ENCODE data around the gene MMAB. TPM values are rescaled to one million over a fixed set of nuclear protein-coding genes. Genes with fewer than 3 reads are reported as not detected.
A peak's percentile ranks its signal among the peaks of the same experiment; 100 is the strongest.

The MMAB gene
- total RNA-seq, 2 donors from 2014 or later = 59.1 to 76.6 TPM

DNA sequence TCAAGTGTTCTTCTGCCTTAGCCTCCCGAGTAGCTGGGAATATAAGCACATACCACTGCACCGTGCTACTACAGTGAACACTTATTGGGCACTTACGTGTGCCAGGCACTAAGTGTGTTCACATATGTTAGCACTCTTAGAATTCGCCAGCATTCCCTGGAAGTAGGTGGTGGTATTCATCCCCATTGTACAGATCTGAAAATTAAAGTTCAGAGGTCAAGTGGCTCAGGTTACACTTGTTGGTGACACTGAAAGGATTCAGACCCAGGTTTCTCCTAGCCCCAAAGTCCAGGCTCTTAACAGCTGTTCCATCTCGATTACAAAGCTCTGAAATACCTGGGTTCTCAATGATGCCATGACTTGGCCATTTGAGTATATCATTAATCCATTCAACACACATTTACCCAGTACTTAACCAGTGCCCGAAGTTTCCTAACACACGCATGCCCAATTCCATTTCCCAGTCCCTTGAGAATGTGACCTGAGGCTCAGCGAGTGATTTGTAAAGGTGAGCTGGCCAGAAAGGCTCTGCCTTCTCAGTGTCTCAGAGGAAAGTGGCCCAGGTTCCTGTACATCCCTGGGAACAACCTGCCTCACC, 5.1 kb upstream of the MMAB start:
- TF ChIP-seq, protein P1, sequence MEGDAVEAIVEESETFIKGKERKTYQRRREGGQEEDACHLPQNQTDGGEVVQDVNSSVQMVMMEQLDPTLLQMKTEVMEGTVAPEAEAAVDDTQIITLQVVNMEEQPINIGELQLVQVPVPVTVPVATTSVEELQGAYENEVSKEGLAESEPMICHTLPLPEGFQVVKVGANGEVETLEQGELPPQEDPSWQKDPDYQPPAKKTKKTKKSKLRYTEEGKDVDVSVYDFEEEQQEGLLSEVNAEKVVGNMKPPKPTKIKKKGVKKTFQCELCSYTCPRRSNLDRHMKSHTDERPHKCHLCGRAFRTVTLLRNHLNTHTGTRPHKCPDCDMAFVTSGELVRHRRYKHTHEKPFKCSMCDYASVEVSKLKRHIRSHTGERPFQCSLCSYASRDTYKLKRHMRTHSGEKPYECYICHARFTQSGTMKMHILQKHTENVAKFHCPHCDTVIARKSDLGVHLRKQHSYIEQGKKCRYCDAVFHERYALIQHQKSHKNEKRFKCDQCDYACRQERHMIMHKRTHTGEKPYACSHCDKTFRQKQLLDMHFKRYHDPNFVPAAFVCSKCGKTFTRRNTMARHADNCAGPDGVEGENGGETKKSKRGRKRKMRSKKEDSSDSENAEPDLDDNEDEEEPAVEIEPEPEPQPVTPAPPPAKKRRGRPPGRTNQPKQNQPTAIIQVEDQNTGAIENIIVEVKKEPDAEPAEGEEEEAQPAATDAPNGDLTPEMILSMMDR (IDR thresholded peaks at IDR 0.05) = no peak
- Histone ChIP-seq H3K36me3 (peaks cover 17% of the 10 kb centered on the region), H3K27ac (no peak overlapping the region), H3K9me3 (no peaks in the 10 kb centered on the region), H3K27me3 (no peaks in the 10 kb centered on the region), H3K9ac (ENCODE audit: low read depth in 2 of 2, low read length in 2 of 2) (no peak overlapping the region), H3K4me1 (no peaks in the 10 kb centered on the region), H3K4me3 (no peak overlapping the region)
- no peak for DNase-seq
- intact Hi-C loops (cut with DNase I) = no loop called here

DNA sequence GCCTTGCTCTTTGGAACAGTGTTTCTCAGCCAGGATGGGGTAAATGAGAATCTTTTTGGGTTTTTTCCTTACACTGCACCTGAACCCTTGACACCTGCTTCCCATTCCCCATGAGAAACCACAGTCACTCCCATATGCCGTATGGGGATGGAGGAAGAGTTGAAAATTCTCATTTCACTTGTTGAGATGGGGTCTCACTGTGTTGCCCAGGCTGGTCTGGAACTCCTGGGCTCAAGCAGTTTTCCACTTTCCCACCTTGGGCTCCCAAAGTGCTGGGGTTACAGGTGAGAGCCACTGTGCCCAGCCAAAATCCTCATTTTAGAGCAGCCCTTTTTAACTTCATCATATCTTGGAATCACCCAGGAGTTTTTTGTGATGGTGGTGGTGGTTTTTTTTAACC, 4.0 kb upstream of the MMAB start:
- TF ChIP-seq, protein P1 (IDR thresholded peaks at IDR 0.05) = no peak
- Histone ChIP-seq H3K9me3 (no peaks in the 10 kb centered on the region), H3K4me1 (no peaks in the 10 kb centered on the region), H3K27me3 (no peaks in the 10 kb centered on the region), H3K4me3 (no peak overlapping the region), H3K27ac (no peak overlapping the region), H3K36me3 (peaks cover 17% of the 10 kb centered on the region), H3K9ac (ENCODE audit: low read depth in 2 of 2, low read length in 2 of 2) (no peak overlapping the region)
- intact Hi-C loops (cut with DNase I) = no loop called here
- no peak for DNase-seq

DNA sequence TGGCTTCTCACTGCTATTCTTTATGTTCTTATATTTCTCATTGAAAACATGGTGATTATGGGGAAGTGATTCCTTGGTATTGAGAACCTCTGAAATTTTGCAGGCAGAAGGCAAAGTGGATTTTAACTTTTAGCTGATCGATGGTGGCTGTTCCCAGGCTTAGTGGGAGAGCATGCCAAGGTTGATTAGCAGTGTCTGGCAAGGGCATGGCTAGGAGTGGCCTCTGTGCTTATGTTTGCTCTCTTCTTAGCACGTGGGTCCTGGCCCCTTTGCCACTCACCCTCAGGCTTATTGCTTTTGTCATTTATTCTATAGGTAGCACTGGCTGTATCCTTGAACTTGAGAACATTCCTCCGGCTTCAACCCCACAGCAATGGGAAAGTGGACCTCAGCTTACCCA, 2.4 kb upstream of the MMAB start:
- no peak overlapping the region for H3K4me3 ChIP-seq
- intact Hi-C loops (cut with DNase I) = no loop called here
- H3K9ac ChIP-seq (ENCODE audit: low read depth in 2 of 2, low read length in 2 of 2) = no peak overlapping the region
- H3K9me3 ChIP-seq = no peaks in the 10 kb centered on the region
- TF ChIP-seq, protein P1 (IDR thresholded peaks at IDR 0.05) = no peak
- DNase-seq = no peak
- no peak overlapping the region for H3K27ac ChIP-seq
- H3K4me1 ChIP-seq = no peaks in the 10 kb centered on the region
- H3K36me3 ChIP-seq = peaks cover 17% of the 10 kb centered on the region
- no peaks in the 10 kb centered on the region for H3K27me3 ChIP-seq

DNA sequence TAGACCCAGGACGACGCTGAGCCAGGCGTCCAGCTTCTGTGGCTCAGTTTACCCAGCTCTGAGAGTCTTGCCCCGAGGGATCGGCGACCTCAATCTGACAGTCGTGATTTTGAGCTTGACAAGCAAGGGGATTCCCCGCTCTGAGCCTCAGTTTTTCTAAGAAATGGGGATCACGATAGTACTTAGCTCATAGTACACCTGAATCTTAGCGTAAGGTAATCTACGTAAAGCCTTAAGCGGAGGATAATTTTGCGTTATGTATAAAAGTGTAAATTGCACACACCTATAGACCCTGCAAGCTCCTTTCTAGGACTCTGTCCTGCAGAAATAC, 575 bp upstream of the MMAB start:
- TF ChIP-seq, protein P1 (IDR thresholded peaks at IDR 0.05) = no peak
- H3K9ac ChIP-seq (ENCODE audit: low read depth in 2 of 2, low read length in 2 of 2) = peak overlapping the region; percentile 48 to 93
- H3K27ac ChIP-seq = no peak overlapping the region
- H3K9me3 ChIP-seq = no peaks in the 10 kb centered on the region
- intact Hi-C loops (cut with DNase I) = no loop called here
- H3K4me3 ChIP-seq = peak overlapping the region; percentile 87
- H3K36me3 ChIP-seq = peaks cover 11% of the 10 kb centered on the region
- no peaks in the 10 kb centered on the region for H3K4me1 ChIP-seq
- no peak for DNase-seq
- H3K27me3 ChIP-seq = no peaks in the 10 kb centered on the region

DNA sequence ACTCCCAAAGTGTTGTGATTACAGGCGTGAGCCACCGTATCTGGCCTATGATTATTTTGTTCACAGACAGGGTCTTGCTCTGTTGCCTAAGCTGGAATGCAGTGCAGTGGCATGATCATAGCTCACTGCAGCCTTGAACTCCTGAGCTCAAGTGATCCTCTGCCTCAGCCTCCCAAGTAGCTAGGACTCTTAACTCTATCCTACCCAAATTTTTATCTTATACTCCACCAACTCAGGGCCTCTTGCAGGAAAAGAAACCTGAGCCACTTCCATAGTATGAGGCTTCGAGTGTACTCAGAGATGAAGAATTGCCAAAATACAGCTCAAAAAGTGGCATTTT, 828 bp downstream of the MMAB start:
- Histone ChIP-seq H3K9ac (ENCODE audit: low read depth in 2 of 2, low read length in 2 of 2) (peak overlapping the region; percentile 75 to 81), H3K9me3 (no peaks in the 10 kb centered on the region), H3K27ac (no peak overlapping the region), H3K4me1 (no peaks in the 10 kb centered on the region), H3K36me3 (peaks cover 10% of the 10 kb centered on the region), H3K4me3 (peak overlapping the region; percentile 87), H3K27me3 (no peaks in the 10 kb centered on the region)
- TF ChIP-seq, protein P1 (IDR thresholded peaks at IDR 0.05) = no peak
- DNase-seq = no peak
- intact Hi-C loops (cut with DNase I) = no loop called here
